NB4 (cell line): Measurements from ENCODE around the gene HDAC7.

Source experiments
- DNase-seq: peaks from one replicate; pipeline ENCODE4 v3.0.0; 2010; ENCODE audit warnings: low read depth
- H3K4me3 ChIP-seq: one replicate; pipeline ENCODE4 v1.5.1; 2011; ENCODE audit warnings: mild to moderate bottlenecking, low read depth, low read length, moderate library complexity
- MYC ChIP-seq: IDR thresholded peaks from 2 replicates; pipeline ENCODE4 v1.6.1; 2011; ENCODE audit warnings: low read depth, low read length
- POLR2A ChIP-seq: IDR thresholded peaks from 2 replicates; pipeline ENCODE4 v1.6.1; 2011; ENCODE audit warnings: mild to moderate bottlenecking; ENCODE audit not compliant: insufficient read length; ENCODE audit errors: extremely low read depth
- TF ChIP-seq, protein P1 (sequence below): IDR thresholded peaks from one replicate; pipeline ENCODE4 v1.5.1; 2012; ENCODE audit warnings: low read depth, low read length
- TF ChIP-seq, protein P2 (sequence below): IDR thresholded peaks from 2 replicates; pipeline ENCODE4 v1.6.1; 2011; ENCODE audit warnings: low read depth, low read length

The HDAC7 gene

DNA sequence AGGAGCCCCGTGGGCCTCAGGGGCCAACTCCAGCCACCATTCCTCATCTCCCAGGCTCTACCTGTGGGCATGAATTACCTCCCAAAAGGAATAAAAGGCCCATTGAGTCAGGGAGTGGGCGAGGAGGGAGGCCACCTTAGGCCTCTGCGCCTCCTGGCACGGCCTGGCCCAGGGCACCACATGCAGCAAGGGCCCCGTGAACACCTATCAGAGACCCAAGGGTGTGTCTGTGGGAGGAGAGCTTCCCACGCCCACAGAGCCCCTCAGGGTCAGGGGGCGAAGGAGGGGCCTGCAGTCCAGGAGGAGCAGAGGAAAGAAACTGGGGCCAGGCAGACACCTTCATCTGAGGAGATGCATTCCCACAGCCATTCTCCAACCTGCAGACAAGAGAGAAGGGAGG lies 73.2 kb downstream of the HDAC7 start:
- H3K4me3 ChIP-seq: no peak overlapping the region
- DNase-seq: no peak
- TF ChIP-seq, protein P1, sequence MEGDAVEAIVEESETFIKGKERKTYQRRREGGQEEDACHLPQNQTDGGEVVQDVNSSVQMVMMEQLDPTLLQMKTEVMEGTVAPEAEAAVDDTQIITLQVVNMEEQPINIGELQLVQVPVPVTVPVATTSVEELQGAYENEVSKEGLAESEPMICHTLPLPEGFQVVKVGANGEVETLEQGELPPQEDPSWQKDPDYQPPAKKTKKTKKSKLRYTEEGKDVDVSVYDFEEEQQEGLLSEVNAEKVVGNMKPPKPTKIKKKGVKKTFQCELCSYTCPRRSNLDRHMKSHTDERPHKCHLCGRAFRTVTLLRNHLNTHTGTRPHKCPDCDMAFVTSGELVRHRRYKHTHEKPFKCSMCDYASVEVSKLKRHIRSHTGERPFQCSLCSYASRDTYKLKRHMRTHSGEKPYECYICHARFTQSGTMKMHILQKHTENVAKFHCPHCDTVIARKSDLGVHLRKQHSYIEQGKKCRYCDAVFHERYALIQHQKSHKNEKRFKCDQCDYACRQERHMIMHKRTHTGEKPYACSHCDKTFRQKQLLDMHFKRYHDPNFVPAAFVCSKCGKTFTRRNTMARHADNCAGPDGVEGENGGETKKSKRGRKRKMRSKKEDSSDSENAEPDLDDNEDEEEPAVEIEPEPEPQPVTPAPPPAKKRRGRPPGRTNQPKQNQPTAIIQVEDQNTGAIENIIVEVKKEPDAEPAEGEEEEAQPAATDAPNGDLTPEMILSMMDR: no peak
- TF ChIP-seq, protein P2, sequence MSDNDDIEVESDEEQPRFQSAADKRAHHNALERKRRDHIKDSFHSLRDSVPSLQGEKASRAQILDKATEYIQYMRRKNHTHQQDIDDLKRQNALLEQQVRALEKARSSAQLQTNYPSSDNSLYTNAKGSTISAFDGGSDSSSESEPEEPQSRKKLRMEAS: no peak
- no peak for TF ChIP-seq MYC
- TF ChIP-seq POLR2A: no peak

DNA sequence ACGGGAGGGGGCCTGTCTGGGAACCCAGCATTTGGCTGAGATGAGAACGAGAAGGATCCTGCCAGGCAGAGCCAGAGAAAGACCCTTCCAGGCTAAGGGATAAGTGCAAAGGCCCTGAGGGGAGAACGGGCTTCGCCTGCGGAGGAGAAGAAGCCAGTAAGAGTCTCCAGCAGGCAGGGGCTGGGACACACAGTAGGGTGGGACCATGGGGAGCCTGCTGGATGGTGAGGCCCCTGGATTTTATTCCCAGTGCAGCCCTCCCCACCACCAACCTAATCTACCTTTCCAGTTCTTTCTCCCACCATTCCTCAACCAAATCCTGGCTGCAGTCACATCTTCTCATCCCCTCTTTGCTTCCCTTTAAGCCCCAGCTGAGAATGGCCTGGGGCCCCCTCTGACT lies 73.6 kb downstream of the HDAC7 start:
- no peak for DNase-seq
- TF ChIP-seq MYC: no peak
- TF ChIP-seq, protein P1: no peak
- TF ChIP-seq, protein P2: no peak
- TF ChIP-seq POLR2A: no peak
- H3K4me3 ChIP-seq: no peak overlapping the region

DNA sequence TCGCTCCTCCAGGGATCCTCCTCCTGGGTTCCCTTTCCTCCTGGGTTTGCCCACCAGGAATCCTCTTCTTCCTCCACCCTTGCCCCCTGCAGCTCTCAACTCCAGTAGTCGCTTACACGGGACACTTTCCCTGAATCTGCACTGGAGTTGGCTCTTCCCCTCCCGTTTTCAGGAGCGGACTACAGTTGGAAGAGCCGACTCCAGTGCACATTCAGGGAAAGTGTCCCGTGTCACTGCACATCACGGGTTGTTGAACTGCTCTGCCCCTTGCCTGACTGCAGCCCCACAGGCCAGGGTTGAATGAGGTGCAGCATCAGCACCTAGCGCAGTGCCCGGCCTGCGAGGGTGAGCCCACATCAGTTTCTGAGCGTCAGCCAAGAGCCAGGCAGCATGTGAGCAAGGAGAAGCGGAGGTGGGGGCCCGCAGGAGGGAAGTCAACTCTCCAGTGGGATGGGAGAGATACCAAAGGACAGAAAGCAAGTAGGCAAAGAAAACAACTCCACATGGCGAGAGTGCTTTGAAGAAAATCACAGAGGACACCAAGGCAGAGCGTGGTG lies 74.1 kb downstream of the HDAC7 start:
- TF ChIP-seq, protein P1: no peak
- no peak for TF ChIP-seq POLR2A
- no peak for TF ChIP-seq MYC
- TF ChIP-seq, protein P2: no peak
- DNase-seq: no peak
- no peak overlapping the region for H3K4me3 ChIP-seq

DNA sequence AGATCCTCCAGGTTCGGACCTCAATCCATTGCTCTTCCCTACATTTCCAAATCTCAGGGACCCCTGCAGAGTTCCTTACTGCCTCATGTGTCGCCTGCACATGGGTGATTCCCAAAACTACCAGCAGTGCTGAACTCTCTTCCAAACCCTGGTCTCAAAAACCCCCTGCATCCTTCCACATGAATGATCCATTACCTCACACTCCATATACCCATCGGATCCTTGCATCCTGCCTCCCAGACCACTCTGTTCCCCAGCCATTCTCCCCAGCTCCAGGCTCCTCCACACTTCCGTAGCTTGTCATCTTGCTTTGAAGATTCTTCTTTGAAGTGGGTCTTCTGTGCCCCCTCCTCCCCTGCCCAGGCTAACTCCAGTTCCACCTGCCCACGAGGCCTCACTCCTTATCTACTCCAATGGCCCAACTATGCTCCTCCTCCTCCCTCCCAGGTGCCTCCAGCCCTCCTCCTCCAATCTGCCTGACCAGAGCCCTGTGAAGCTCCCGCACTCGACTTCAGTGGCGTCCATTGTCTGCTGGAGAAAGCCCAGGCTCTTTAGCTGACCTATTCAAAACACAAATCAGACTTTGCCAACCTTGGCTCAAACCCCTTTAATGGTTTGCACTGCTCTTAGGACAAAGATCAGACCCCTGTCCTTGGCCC lies 74.8 kb downstream of the HDAC7 start:
- H3K4me3 ChIP-seq: no peak overlapping the region
- no peak for DNase-seq
- TF ChIP-seq, protein P2: no peak
- TF ChIP-seq POLR2A: no peak
- no peak for TF ChIP-seq MYC
- TF ChIP-seq, protein P1: no peak

DNA sequence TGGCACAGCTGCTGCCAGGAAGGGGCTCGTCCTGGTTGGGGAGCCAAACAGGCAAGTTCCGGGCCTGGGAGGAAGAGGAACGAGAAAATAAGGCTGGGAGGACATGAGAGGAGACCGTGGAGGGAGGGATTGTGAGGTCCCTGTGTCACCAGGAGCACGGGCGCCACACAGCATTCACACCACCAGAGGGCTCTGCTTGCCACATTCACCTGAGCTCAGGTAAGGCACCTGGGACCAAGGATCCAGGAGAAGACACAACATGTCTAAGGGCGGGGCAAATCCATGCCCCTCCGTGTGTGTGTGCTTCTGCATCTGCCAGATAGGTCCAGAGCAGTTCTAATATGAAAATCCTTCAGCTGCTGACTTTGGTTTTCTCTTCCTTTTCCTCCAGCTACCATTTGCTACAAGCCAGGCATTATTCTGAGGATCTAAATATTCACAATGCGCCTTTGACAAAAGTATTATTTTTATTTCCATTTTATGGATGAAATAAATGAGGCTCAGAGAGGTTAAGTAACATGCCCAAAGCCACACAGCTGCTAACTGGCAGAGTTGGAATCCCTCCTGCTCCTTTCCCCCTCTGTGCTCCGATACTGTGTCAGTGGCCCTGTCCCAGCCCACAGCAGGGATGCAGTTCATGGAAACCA lies 75.6 kb downstream of the HDAC7 start:
- no peak overlapping the region for H3K4me3 ChIP-seq
- TF ChIP-seq, protein P1: peak; percentile 42
- no peak for TF ChIP-seq POLR2A
- peak; percentile 34; the same call in 1 of the 2 replicates for TF ChIP-seq MYC
- TF ChIP-seq, protein P2: 0 out of 2 replicates have a peak, but pooled peaks have one; percentile 29
- no peak for DNase-seq
